GM18499 (cell line): ENCODE results near the gene OBSCN.

ENCODE experiments used
- ATAC-seq: cut with Tn5 transposase; IDR thresholded peaks from one replicate; pipeline ENCODE4 v1.9.1; 2021; ENCODE audit warnings: moderate number of reproducible peaks; ENCODE audit not compliant: insufficient read depth, unreplicated experiment

Gene OBSCN

DNA sequence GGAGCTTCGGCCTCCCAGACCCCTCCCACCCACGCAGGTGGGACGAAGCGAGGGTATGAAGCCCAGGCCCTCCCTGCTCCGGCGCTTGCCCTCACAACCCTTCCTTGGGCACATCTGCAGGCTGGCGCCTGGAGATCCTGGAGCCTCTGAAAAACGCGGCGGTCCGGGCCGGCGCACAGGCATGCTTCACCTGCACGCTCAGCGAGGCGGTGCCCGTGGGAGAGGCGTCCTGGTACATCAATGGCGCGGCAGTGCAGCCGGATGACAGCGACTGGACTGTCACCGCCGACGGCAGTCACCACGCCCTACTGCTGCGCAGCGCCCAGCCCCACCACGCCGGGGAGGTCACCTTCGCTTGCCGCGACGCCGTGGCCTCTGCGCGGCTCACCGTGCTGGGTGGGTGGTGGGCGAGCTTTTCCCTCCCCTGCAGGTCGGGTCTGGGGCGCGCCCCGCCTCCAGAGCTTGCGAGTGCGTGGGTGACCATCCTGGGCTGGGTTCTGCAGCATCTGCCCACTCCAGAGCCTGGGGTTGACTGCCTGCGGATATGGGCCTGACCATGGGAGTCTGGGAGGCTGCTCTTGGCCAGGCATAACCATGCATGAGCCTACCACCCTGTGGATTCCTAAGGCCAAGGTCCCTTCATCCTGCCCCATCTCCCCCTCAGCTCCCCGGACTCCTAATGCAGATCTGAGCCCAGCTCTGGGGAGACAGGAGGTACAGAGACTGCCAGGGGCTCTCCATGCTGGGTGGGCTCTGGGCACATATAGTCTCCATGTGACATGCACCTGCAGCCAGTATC lies 108.9 kb downstream of the OBSCN start:
- no peak for ATAC-seq

DNA sequence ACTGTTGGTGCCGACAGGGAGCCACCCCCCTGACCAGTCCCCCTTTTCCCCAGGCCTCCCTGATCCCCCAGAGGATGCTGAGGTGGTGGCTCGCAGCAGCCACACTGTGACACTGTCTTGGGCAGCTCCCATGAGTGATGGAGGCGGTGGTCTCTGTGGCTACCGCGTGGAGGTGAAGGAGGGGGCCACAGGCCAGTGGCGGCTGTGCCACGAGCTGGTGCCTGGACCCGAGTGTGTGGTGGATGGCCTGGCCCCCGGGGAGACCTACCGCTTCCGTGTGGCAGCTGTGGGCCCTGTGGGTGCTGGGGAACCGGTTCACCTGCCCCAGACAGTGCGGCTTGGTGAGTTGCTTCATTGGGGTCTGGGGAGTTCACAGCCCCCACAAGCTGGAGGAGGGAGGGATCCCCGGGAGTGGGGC lies 109.6 kb downstream of the OBSCN start:
- ATAC-seq, result no peak

DNA sequence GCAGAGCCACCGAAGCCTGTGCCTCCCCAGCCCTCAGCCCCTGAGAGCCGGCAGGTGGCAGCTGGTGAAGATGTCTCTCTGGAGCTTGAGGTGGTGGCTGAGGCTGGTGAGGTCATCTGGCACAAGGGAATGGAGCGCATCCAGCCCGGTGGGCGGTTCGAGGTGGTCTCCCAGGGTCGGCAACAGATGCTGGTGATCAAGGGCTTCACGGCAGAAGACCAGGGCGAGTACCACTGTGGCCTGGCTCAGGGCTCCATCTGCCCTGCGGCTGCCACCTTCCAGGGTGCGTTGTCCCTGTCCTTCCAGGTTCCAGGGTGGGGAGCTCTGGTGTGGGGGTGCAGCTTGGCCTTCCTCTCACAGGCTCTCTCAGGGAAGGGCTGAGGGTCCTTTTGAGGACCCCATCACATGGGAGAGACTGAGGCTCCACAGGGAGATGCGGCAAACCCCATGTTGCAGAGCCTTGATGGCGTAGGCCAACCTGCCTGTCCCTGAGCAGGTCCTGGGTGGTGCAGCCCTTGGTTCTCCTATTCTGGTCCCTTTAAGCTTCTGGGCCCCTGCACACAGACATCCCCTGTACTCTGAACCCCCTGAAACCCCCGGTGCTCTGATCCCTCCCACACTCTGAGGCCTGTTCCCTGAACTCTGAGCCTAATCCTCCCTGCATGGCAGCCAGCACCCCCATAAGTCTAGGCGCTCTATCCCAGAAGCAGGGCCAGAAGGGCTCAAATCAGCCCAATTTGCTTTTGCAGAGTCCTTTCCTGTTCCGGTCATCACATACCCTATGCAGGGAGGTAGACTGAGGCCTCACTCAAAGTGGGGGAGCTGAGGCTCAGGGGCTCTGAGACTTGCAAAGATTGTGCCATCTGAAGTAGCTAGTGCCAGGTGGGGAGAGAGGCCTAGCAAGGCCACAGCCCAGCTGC lies 110.3 kb downstream of the OBSCN start:
- no peak for ATAC-seq

- ATAC-seq, result no peak
Observed at GRCh38 chr1:228318823-228319241, 111.0 kb downstream of the OBSCN start.

GRCh38 chr1:228319352-228320088 lies 111.7 kb downstream of the OBSCN start:
- no peak for ATAC-seq

- ATAC-seq, result no peak
Observed at GRCh38 chr1:228320394-228320793, 112.5 kb downstream of the OBSCN start.

DNA sequence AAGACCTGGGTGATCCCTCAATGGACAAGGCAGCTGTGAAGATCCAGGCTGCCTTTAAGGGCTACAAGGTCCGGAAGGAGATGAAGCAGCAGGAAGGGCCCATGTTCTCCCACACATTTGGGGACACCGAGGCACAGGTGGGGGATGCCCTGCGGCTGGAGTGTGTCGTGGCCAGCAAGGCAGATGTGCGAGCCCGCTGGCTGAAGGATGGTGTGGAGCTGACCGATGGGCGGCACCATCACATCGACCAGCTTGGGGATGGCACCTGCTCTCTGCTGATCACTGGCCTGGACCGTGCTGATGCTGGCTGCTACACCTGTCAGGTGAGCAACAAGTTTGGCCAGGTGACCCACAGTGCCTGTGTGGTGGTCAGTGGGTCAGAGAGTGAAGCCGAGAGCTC lies 113.6 kb downstream of the OBSCN start:
- no peak for ATAC-seq

DNA sequence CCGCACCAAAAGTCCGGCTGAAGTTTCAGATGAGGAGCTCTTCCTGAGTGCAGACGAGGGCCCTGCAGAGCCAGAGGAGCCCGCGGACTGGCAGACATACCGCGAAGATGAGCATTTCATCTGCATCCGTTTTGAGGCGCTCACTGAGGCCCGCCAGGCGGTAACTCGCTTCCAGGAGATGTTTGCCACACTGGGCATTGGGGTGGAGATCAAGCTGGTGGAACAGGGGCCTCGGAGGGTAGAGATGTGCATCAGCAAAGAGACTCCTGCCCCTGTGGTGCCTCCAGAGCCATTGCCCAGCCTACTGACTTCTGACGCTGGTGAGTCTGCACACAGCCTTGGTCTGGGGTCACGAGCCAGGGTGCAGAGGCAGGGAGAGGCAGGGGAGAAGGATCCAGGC lies 114.1 kb downstream of the OBSCN start:
- ATAC-seq, result no peak

DNA sequence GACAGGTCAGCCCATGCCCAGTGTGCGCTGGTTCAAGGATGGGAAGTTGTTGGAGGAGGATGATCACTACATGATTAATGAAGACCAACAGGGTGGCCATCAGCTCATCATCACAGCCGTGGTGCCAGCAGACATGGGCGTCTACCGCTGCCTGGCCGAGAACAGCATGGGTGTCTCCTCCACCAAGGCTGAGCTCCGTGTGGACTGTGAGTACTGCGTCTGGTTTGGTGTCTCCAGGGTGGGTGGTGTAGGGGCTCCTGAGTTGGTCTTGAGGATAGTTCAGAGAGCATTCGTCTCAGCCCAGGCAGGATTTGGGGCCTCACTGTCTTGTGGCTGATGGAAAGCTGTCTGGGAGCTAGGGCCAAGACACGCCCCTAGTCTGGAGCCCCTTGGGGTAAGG lies 115.6 kb downstream of the OBSCN start:
- no peak for ATAC-seq

DNA sequence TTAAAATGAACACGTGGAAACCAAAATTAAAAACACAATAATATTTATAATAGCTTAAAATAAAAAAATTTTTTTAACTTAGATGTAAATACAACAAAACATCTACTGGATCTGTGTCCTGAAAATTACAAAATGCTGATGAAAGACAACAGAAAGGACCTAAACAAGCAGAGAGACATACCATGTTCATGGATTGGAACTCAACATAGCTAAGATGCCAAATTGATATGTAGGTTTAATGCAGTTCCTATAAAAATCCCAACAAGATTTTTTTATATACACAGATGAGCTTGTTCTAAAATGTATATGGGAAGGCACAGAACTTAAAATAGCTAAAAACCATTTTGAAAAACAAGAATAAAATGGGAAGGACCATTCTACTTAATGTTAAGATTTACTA lies 117.4 kb downstream of the OBSCN start:
- ATAC-seq, result no peak

DNA sequence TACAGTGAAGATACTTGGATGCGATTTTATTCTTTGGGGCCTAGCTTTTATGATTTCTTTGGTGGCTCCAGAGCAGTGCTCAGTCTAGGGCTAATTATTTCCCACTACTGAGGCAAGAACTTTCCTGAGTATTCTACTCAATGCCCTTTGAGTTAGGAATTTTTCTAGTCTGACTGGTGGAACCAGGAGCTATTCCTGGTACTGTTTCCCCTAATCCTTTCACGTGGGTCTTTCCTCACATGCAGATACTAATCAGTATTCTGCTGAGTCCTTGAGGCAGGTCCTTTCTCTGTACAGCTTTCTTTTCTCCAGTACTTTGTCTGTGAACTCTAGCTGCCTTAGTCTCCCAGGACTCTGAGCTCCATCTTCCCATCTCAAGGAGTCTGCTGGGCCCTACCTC lies 122.0 kb downstream of the OBSCN start:
- no peak for ATAC-seq

GRCh38 chr1:228332797-228333738 lies 125.2 kb downstream of the OBSCN start:
- ATAC-seq, result no peak

DNA sequence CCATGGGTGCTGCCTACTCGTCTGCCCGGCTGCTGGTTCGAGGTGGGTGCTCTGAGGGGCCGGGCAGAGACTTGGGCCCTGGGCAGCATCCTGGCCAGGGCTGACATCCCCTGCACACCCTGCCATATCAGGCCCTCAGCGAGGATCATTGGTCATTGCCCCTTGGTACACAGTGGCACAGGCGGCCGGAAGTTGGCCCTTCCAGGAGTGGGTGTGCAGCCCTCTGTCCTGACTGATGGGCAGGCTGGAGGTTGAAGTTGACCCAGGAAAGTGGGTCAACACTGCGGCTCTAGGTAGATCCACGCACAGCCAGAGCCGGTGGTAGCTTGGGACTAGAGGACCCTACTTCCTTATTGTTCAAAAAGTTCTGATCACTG lies 125.9 kb downstream of the OBSCN start:
- no peak for ATAC-seq

- no peak for ATAC-seq
Observed at GRCh38 chr1:228334226-228334935, 126.5 kb downstream of the OBSCN start.

DNA sequence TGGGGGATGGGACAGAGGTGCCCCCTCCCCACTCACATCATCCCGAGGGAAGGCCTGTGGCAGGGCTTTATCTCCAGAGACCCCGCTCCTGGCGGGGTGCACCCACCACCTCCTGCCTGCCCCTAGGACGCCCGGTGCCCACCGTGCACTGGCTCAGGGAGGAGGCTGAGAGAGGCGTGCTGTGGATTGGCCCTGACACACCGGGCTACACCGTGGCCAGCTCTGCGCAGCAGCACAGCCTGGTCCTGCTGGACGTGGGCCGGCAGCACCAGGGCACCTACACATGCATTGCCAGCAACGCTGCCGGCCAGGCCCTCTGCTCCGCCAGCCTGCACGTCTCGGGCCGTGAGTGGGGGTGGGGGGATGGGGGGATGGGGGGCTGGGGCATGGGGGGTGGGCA lies 127.1 kb downstream of the OBSCN start:
- no peak for ATAC-seq

- ATAC-seq, result no peak
Observed at GRCh38 chr1:228335406-228336307, 127.8 kb downstream of the OBSCN start.

- no peak for ATAC-seq
Observed at GRCh38 chr1:228336308-228337030, 128.6 kb downstream of the OBSCN start.
